Astrocyte (in vitro differentiated cells and primary cell): ENCODE data around the gene NTSR1. TPM values are rescaled to one million over a fixed set of nuclear protein-coding genes. Genes with fewer than 3 reads are reported as not detected.

Source experiments
- DNase-seq: peaks from one replicate; pipeline ENCODE4 v3.0.0-alpha.2; 2010; ENCODE audit warnings: low read depth
- FAIRE-seq: peaks from 2 replicates; lab custom pipeline; 2011; peaks lifted over from hg19 to GRCh38; lab: Jason Lieb, UNC
- H2AFZ ChIP-seq: 2 replicates; pipeline ENCODE4 v1.6.0; 2012; ENCODE audit warnings: low read depth, low read length, inconsistent platforms
- H3K27ac ChIP-seq: 2 replicates; pipeline ENCODE4 v1.5.1; 2011; ENCODE audit warnings: low read depth, low read length, inconsistent platforms
- H3K27me3 ChIP-seq: 2 replicates; pipeline ENCODE4 v1.6.0; 2011; ENCODE audit warnings: low read length, inconsistent platforms; ENCODE audit not compliant: insufficient read depth
- H3K36me3 ChIP-seq: 2 replicates; pipeline ENCODE4 v1.5.1; 2011; ENCODE audit warnings: low read length, inconsistent platforms; ENCODE audit not compliant: insufficient read depth
- H3K4me1 ChIP-seq: 2 replicates; pipeline ENCODE4 v1.5.1; 2011; ENCODE audit warnings: low read length, inconsistent platforms; ENCODE audit not compliant: insufficient read depth
- H3K4me2 ChIP-seq: 2 replicates; pipeline ENCODE4 v1.6.0; 2012; ENCODE audit warnings: low read length, inconsistent platforms
- H3K4me3 ChIP-seq: 2 replicates; pipeline ENCODE4 v1.5.1; 2011; ENCODE audit warnings: low read depth, mild to moderate bottlenecking, low read length, inconsistent platforms; ENCODE audit not compliant: insufficient read depth
- H3K79me2 ChIP-seq: 2 replicates; pipeline ENCODE4 v1.6.0; 2012; ENCODE audit warnings: mild to moderate bottlenecking, low read length, inconsistent platforms; ENCODE audit not compliant: insufficient read depth
- H3K9ac ChIP-seq: 2 replicates; pipeline ENCODE4 v1.6.0; 2012; ENCODE audit warnings: mild to moderate bottlenecking, low read length, inconsistent platforms
- H3K9me3 ChIP-seq: 2 replicates; pipeline ENCODE4 v1.5.1; 2012; ENCODE audit warnings: low read depth, mild to moderate bottlenecking, low read length, inconsistent platforms; ENCODE audit not compliant: insufficient read depth
- H4K20me1 ChIP-seq: 2 replicates; pipeline ENCODE4 v1.6.0; 2012; ENCODE audit warnings: low read length, inconsistent platforms; ENCODE audit not compliant: insufficient read depth
- H3K27ac Mint-ChIP-seq: one replicate; pipeline ENCODE4 v1.8.0; 2021; ENCODE audit warnings: mild to moderate bottlenecking, mixed read lengths; ENCODE audit not compliant: unreplicated experiment
- H3K27me3 Mint-ChIP-seq: one replicate; pipeline ENCODE4 v1.8.0; 2021; ENCODE audit warnings: low read depth, mixed read lengths; ENCODE audit not compliant: unreplicated experiment
- H3K36me3 Mint-ChIP-seq: one replicate; pipeline ENCODE4 v1.8.0; 2021; ENCODE audit warnings: low read depth, mixed read lengths; ENCODE audit not compliant: unreplicated experiment
- H3K4me1 Mint-ChIP-seq: one replicate; pipeline ENCODE4 v1.8.0; 2021; ENCODE audit warnings: low read depth, mixed read lengths; ENCODE audit not compliant: unreplicated experiment
- H3K4me3 Mint-ChIP-seq: one replicate; pipeline ENCODE4 v1.8.0; 2021; ENCODE audit warnings: mild to moderate bottlenecking, moderate library complexity, mixed read lengths; ENCODE audit not compliant: unreplicated experiment
- H3K9me3 Mint-ChIP-seq: one replicate; pipeline ENCODE4 v1.8.0; 2021; ENCODE audit warnings: mild to moderate bottlenecking, mixed read lengths; ENCODE audit not compliant: unreplicated experiment
- CTCF ChIP-seq: IDR thresholded peaks from 2 replicates; pipeline ENCODE4 v1.5.1; 2011; ENCODE audit warnings: low read depth, mild to moderate bottlenecking, inconsistent platforms, low read length, moderate library complexity; ENCODE audit not compliant: insufficient read depth
- EZH2 ChIP-seq: IDR thresholded peaks from 2 replicates; pipeline ENCODE4 v1.6.1; 2012; ENCODE audit warnings: mild to moderate bottlenecking, low read length, inconsistent platforms; ENCODE audit not compliant: insufficient read depth
- total RNA-seq: library from RNA; stranded (reverse); gene quantifications from 2 replicates; pipeline ENCODE4 v1.2.1, GENCODE V29; 2021

Gene NTSR1
- total RNA-seq, 1 donor from 2014 or later, result 0.16 TPM

GRCh38 chr20:62660240-62660615, 48.4 kb upstream of the NTSR1 start:
- peaks cover 37% of the 10 kb centered on the region for H3K27me3 Mint-ChIP-seq
- H3K9me3 ChIP-seq, result no peaks in the 10 kb centered on the region

DNA sequence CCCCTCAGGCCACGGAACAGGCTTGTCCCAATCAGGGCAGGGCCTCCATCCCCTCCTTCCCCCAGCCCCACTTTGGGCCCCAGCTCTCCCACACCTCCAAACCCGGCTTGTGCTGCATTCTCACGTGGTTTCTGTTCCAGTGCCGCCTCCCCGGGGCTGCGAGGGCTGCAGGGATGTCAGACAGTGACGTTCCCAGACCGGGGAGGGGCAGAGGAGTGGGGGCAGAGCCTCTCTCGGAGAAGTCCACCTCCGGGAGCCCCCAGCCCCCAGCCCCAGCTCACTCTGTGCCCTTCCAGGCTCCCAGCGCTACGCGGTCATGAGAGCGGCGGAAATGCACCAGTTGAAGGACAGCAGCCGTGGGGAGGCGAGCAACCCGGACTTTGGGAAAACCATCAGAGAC, 47.9 kb upstream of the NTSR1 start:
- Mint-ChIP-seq H3K27me3 (peaks cover 37% of the 10 kb centered on the region), H3K4me1 (no peaks in the 10 kb centered on the region), H3K36me3 (no peaks in the 10 kb centered on the region), H3K4me3 (no peak overlapping the region), H3K9me3 (no peaks in the 10 kb centered on the region), H3K27ac (no peak overlapping the region)
- Histone ChIP-seq H4K20me1 (no peaks in the 10 kb centered on the region), H3K9me3 (no peaks in the 10 kb centered on the region), H3K4me3 (no peak overlapping the region), H2AFZ (no peak overlapping the region), H3K27me3 (no peaks in the 10 kb centered on the region), H3K4me1 (no peaks in the 10 kb centered on the region), H3K9ac (no peak overlapping the region), H3K4me2 (no peak overlapping the region), H3K79me2 (no peaks in the 10 kb centered on the region), H3K27ac (no peak overlapping the region), H3K36me3 (no peaks in the 10 kb centered on the region)
- DNase-seq (no peak), FAIRE-seq (no peak)
- no peak for TF ChIP-seq CTCF
- no peak for TF ChIP-seq EZH2

More at GRCh38 chr20:62660240-62660615, 48.4 kb upstream of the NTSR1 start:
- H3K4me3 ChIP-seq, result no peak overlapping the region
- FAIRE-seq (no peak), DNase-seq (no peak)
- no peaks in the 10 kb centered on the region for H3K36me3 ChIP-seq
- no peak for TF ChIP-seq EZH2
- TF ChIP-seq CTCF, result no peak
- H3K27ac Mint-ChIP-seq, result no peak overlapping the region
- no peak overlapping the region for H2AFZ ChIP-seq
- H3K79me2 ChIP-seq, result no peaks in the 10 kb centered on the region
- no peaks in the 10 kb centered on the region for H3K4me1 ChIP-seq
- H3K27me3 ChIP-seq, result no peaks in the 10 kb centered on the region
- no peaks in the 10 kb centered on the region for H3K9me3 Mint-ChIP-seq
- no peak overlapping the region for H3K27ac ChIP-seq
- no peaks in the 10 kb centered on the region for H3K36me3 Mint-ChIP-seq
- no peaks in the 10 kb centered on the region for H3K4me1 Mint-ChIP-seq
- no peak overlapping the region for H3K4me3 Mint-ChIP-seq
- no peaks in the 10 kb centered on the region for H4K20me1 ChIP-seq
- no peak overlapping the region for H3K4me2 ChIP-seq
- no peak overlapping the region for H3K9ac ChIP-seq

GRCh38 chr20:62661647-62662046, 47.0 kb upstream of the NTSR1 start:
- no peak overlapping the region for H3K9ac ChIP-seq
- no peaks in the 10 kb centered on the region for H3K9me3 ChIP-seq
- H3K36me3 ChIP-seq, result no peaks in the 10 kb centered on the region
- peaks cover 3% of the 10 kb centered on the region for H3K27me3 ChIP-seq
- DNase-seq (no peak), FAIRE-seq (no peak)
- H3K4me3 Mint-ChIP-seq, result no peak overlapping the region
- H3K4me2 ChIP-seq, result no peak overlapping the region
- no peaks in the 10 kb centered on the region for H3K36me3 Mint-ChIP-seq
- H3K4me1 Mint-ChIP-seq, result no peaks in the 10 kb centered on the region
- no peaks in the 10 kb centered on the region for H3K9me3 Mint-ChIP-seq
- H3K27ac ChIP-seq, result no peak overlapping the region
- no peaks in the 10 kb centered on the region for H4K20me1 ChIP-seq
- H3K79me2 ChIP-seq, result no peaks in the 10 kb centered on the region
- TF ChIP-seq CTCF, result no peak
- no peak for TF ChIP-seq EZH2
- no peak overlapping the region for H3K27ac Mint-ChIP-seq
- H3K4me3 ChIP-seq, result no peak overlapping the region
- no peaks in the 10 kb centered on the region for H3K4me1 ChIP-seq
- peaks cover 32% of the 10 kb centered on the region for H3K27me3 Mint-ChIP-seq
- no peak overlapping the region for H2AFZ ChIP-seq
